ENCODE data around the gene ARL8B.

GRCh38 chr3:5093731-5094130 lies 28.4 kb upstream of the ARL8B start:
- TF ChIP-seq CTCF (IDR thresholded peaks at IDR 0.05): no peak
- no peak for TF ChIP-seq POLR2A (IDR thresholded peaks at IDR 0.05)

Measured in testis (tissue), 2 donors.